GM21619 (cell line): ENCODE measurements around the gene KCND2.

Source experiments
- ATAC-seq: cut with Tn5 transposase; IDR thresholded peaks from one replicate; pipeline ENCODE4 v1.9.1; 2021; ENCODE audit not compliant: unreplicated experiment

Gene KCND2

DNA sequence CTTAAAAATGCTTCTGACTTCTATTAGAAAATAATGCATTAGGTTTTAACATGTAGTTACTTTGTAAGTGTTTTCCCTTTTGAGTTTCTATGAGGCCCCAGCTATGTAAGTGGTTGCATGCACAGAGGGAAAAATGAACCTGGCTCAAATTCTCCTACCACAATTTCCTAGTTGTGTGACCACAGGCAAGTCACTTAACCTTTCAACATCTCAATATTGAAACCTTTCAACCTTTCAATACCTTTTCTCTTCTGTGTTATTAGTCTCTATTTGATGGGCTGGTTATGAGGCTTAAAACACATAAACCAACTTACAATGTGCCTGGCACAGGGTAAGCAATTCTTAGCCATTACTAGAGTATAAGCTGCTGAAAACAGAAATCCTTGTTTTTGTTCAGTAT lies 203.0 kb downstream of the KCND2 start:
- peak; percentile 81 for ATAC-seq

DNA sequence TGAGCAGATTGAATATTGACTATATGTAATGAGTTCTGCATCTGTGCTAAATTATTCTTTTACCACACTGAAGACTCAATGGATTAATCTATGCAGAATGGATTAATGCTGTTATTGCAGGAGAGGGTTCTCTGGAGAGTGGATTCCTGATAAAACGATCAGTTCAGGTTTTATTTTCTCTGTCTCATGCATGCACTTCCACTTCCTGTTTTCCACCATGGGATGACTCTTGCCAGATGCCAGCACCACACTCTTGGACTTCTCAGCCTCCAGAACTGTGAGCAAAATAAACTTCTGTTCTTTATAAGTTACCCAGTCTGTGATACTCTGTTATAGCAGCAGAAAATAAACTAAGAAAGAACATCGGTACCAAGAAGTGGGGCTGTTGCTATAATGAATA lies 207.5 kb downstream of the KCND2 start:
- ATAC-seq, result no peak

DNA sequence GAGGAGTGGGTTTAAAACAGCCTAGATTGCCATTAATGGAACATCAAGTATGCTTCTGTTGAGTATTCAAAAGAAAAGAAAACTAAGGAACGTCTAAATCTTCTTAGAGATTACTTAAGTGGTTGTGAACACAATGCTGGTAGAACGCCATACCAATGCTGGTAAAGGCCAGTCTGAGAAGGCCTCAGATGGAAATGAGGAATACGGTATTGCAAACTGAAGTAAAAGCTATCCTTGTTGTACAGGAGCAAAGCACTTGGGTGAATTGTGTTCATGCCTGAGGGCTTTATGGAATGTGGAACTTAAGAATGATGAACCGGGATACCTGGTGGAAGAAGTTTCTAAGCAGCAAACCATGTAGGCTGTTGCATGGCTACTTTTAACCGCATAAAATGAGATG lies 208.0 kb downstream of the KCND2 start:
- ATAC-seq, result no peak

DNA sequence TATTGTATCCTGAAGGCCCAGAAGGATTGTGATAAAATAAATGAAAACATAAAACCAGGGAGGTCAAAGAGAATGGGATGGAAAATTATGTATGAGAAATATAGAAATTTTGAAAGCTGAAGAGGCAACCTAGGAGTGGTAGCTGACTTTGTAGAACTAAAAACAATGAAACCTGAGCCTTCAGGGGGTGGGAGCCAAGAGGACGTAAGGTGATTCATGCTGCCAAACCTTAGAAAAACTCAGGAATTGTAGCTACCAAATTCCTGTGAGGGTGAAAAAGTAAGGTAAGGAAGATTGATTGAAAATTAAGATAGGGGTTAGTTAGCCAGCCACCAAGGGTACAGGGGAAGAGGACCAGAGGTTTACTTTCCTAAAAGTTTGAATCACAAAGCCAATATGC lies 213.2 kb downstream of the KCND2 start:
- ATAC-seq, result no peak

DNA sequence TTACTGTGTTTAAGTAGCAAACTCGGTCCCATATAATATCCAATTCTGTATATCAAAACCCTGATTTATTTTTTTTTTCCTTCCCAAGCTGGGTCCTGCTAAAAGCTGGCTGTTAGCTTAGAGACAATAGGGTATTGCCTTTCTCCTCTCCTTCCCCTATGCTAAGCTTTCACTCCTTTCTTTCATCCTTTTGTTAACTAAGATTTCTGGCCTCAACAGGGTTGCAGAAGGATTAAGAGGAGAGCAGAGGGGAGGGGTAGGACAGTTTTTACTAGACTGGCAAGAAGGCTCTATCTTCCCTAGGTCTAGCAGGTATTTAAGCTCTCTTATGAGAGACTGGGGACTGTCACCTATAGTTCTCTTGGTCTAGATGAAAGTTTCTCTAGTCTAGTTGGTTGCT lies 229.2 kb downstream of the KCND2 start:
- ATAC-seq, result no peak

DNA sequence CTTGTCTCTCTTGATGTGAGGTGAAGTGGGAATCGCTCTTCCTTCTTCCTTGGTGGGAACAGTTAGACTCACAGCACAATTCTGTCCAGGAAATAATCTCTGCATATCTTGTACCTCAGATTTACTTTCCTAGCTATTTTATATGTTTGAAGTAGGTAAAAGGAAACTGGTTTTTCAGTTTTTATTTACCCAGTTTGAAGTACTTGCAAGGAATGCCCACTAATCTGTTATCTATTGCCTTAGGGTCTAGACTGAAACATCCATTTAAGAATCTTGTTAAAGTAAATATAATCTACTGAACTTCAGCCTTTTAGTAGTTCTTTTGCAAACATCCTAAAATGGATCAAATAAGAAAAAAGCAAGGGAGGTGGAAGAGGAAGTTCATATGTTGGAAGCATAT lies 229.8 kb downstream of the KCND2 start:
- no peak for ATAC-seq

DNA sequence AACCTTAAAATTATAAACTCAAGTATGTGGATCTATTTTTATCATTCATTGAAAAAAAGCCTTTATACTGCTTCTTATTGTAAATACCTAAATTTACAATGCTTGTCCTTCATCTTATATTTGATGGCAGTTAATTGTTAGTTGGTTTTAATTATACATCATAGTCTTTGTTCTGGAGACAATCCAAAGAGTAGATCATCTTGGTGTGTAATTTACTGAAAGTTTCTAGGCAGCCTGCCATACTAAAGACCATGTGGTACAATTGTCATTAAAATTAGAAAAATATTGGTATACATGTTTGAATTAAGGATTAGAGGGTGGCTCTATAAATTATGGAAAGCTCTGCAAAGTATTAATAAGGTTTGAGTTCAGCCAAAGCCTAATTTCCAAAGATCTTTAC lies 231.4 kb downstream of the KCND2 start:
- ATAC-seq, result no peak

DNA sequence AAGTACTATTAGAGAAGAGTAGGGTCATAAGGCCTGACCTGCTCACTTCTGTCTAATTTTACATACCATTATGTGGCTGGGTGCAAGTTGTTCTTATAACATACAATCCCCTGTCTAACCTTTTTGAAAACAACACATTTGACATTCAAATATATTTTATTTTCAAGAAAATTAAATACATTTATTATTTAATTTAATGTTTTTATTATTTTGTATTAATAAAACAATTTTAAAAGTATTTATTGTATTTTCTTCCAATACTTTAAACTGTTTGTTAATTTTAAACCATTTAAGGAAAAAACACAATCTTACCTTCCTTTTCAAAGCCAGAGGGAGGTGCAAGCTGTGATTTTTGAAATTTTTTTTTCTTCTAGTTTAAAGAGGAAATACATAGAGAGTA lies 232.8 kb downstream of the KCND2 start:
- ATAC-seq, result no peak

DNA sequence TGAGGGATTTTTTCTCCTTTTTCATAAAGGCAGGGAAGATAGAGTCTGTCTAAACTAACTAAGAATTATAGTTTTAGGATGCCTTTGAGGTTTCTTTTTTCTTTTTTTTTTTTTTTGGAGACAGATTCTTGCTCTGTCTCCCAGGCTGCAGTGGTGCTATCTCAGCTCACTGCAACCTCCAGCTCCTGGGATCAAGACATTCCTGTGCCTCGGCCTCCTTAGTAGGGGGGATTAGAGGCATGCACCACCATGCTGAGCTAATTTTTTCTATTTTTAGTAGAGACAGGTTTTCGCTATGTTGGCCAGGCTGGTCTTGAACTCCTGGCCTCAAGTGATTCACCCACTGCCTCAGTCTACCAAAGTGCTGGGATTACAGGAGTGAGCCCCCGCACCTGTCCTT lies 239.7 kb downstream of the KCND2 start:
- ATAC-seq, result no peak

DNA sequence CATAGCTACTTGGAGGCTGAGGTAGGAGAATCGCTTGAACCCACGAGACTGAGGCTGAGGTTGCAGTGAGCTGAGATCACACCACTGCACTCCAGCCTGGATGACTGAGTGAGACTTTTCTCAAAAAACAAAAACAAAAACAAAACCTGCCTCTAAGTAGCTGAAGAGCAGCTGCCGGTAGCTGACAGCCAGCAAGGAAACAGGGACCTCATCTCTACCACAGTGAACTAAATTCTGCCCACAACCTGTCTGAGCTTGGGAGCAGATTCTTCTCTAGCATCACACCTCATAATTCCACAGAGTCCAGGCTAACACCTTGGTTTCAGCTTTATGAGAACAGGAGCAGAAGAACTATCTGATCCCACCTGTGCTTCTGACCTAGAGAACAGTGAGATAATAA lies 246.2 kb downstream of the KCND2 start:
- ATAC-seq, result no peak

DNA sequence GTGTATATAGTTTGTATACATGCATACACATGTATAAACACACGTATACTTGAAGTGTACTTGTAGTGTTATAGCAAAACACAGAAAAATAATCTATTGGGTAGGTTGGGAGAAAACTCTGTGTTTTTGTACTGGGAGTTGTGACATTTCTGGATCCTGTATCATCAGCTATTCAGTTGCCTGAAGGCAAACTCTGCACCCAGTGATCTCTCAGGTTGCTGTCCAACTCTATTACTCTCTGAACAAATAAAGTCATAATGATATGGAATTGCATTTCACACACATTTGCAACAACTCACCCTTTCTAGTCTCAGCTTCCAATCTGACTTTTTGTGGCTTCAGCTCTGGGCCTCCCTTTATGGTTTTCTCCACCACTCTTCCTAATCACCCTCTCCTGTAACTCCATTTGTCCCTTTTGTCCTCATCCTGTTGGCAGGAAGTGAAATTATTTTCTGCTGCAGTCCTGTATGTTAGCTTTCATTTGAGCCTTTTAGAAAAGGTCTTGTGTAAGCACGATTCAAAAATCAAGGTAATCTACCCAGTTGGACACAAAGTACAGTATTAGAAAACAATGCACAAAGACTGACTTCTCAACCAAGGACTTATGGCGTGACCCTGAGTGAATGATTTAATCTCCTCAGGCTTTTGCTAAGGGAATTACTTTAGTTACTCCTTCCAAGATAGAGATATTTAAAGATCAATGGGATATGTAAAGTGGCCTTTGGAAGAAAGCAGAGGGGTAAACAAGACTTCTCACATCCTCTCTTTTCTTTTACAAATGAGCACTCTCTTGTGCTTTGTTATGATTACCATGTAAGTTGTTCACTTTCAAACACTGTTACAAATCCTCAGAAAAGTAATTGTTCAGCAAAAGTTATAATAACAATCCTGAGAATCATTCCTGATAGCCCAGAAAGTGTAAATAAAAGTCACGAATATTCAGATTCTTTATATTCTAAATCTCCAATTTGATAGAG lies 249.1 kb downstream of the KCND2 start:
- ATAC-seq, result no peak

DNA sequence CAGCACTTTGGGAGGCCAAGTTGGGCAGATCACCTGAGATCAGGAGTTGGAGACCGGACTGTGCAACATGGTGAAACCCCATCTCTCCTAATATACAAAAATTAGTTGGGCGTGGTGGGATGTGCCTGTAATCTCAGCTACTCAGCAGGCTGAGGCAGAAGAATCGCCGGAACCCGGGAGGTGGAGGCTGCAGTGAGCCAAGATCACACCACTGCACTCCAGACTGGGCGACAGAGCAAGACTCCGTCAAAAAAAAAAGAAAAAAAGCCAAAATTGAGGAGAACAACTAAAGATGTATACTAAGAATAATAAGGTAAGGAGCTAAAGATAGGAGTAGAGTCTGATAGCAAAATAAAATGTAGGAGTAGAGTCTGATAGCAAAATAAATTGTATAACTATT lies 251.0 kb downstream of the KCND2 start:
- no peak for ATAC-seq

DNA sequence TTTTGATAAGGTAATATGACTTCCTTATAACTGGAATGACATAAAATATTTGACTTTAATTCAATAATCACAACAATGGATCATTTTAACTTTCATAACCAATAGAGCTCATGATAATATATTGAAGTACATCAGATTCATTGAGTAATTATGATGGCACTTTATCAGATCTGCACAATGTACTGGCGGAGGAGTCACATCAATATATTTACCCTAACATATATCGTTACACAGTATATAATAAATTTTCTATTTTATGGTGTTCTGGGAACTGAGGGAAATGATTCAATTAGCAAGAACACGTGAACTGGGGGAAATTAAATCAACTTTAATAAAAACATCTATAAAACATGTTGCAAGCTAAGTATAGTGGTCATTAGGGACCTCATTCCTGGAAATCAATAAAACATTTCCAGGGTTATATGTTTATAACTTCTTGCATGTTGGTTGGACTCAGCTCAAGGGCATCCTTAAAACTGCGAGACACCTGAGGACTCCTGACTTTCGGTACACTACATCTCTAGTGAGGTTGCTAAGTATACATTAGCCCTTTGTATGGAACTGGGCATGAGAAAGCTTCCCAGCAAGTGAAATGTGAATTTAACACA lies 254.0 kb downstream of the KCND2 start:
- ATAC-seq, result no peak

DNA sequence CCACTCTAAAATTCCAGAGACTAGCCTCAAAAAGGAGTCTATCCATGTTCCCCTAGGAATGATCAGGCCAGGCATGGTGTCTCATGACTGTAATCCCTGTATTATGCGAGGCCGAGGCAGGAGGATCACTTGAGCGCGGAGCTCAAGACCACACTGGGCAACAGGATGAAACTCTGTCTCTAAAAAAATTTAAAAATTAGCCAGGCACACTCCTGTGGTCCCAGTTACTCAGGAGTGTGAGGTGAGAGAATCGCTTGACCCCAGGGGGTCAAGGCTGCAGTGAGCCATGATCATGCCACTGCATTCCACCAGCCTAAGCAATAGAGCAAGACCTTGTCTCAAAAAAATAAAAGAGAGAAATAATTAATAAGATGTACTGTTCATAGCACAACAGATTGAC lies 256.8 kb downstream of the KCND2 start:
- ATAC-seq, result no peak

DNA sequence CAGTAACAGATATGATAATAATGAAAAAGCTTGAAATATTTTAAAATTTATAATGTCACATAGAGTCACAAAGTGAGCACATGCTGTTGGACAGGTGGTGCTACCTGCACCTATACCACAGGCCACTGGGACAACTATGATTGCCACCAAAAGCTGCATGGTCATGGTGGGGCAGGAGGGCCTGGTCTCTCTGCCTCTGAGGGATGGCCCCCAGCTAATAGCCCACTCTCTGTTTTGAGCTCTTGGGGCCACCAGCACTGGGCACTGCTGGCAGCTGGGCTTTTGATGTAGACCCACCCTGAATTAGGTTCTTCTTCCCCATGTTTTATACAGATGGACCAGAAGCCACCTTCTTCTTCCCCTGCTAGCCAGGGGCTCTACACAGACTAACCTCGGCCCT lies 265.4 kb downstream of the KCND2 start:
- no peak for ATAC-seq

DNA sequence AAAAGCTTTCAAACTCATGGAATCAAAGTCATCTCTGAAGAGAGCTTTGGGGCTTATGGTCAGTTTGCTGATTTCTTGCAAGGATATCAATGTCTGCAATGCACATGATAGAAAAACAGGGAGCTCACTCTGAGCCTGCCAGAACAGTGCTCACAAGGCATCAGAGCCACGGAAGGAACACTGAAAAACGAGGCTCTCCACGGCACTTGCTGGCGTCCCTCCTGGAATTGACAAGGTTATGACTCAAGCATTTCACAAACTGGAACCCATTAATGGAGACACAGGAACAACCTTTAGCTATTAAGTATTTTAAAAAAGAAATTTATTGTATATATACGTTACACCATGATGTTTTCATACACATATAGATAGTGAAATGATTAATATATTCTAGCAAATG lies 266.3 kb downstream of the KCND2 start:
- no peak for ATAC-seq

DNA sequence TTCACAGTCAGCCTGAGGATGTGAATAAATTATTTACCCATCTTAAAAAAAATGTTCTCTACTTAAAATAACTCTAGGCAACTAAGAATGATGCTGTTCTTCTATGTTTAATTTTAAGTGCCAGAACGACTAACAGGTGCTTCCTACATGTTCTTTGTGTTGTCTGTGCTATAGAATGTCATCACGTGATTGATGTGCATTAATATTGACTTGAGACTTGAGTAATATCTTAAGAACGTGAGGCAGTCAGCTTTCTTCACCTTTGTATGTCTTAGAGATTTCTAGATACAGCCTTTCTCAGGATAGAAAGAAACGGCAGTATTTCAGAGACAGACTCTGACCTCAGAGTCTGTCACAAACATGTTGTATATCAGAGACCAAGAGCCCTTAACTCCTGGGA lies 274.6 kb downstream of the KCND2 start:
- ATAC-seq, result no peak

DNA sequence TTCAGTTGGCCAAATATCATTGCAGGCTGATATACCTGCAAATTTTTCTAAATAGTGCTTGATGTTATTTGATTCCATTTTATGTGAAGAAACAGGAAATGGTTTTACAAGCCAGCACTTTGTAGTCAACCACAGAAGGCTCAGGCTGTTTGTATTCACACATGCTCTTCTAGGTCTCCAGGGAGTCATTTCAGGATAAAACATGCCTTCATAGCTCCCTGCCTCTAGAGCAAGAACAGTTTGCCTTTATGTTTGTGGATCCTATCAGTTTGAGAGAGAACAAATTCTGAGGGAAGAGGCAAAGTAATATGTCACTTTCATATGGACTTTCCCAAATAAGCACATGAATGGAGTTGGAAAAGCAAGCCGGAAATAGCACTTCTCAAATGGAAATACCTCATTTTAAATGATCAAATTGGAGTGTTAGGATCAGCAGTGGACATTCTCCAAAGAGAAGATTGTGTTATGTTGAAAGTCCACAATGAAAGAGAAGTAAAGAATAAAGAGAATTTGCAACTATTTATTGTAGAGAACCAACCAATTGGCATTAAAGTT lies 277.6 kb downstream of the KCND2 start:
- ATAC-seq, result peak; percentile 32

DNA sequence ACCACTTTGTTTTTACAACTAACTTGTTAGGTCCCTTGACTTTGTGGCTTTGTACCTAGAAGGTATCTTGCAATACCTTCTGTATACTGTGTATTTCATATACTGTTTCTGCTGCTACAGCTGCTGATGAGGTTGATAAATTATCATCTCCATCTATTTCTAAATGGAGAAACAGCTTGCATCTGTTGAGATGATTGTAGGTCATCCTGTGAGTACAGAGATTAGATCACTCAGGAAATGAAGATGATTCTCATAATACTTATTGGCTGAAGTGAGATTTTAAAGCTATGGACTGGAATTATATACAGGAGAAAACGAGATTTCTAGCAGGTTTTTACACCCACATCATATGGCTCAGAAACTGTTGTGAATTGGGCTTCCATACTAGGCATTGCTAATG lies 280.5 kb downstream of the KCND2 start:
- peak; percentile 46 for ATAC-seq

DNA sequence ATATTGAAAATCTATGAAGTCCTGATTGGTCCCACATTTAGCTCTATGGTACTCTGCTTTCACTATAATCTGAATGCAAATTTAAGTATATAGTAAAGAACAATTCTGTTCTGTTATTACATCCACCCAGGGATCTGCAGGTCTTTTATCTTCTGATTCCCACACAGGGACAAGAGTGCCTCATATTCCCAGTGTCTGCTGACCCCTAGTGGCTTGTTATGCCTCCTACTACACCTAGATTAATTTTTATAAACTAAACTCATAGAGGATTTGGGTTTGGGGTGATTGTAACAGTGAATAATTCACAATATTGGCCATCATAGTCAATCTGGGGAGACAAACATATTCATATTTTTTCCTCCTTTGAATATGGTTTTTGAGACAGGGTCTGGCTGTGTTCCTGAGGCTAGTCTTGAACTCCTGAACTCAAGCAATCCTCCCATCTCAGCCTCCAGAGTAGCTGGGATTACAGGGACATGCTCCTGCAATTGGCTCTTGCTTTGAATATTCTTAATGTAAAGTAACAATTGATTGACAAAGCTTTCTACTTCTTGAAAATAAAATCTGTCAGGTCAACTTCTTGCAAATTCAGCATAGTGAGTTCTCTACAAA lies 282.1 kb downstream of the KCND2 start:
- peak; percentile 76 for ATAC-seq

DNA sequence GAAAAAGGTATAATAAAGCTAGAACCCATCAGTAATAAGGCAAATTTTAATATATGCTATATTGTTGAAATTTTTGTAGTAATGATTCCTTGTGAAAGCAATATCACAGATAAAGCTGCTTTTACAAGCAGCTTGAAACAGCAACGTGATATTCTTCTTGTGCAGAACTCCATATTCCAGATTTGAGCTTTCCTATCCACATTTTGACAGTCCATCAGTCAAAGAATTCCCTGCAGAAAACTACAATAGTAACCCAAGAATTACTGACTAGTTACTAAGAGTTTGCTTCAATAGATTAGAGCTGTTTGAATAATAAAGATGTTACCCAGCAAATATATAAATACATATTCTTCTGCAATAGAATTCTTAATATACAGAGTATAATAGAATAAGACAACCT lies 291.2 kb downstream of the KCND2 start:
- no peak for ATAC-seq

DNA sequence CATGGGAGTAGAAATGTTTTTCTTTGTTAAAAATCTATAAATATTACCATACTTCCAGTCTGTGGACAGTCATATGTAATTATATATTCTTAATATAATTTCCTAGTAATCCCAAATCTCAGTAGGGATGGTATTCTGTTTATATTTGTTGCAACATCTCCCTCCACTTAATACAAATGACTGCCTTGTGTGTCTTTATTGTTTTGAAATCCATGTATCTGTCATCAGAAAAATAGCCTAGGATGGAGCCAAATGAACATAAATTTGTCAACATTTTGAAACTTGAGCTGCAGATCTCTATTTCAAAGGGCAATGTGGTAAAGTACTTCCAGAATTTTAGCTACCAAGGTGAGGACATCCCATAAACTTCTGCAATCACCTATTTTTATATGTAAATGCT lies 294.2 kb downstream of the KCND2 start:
- ATAC-seq, result no peak
